OCI-LY3 (cell line): ENCODE data around the gene SNX14.
"Not testable (repeated sequence)": the region's sequence is repeated elsewhere in the genome, so short reads cannot be mapped to it uniquely, and the experiment has no call there.

ENCODE experiments used
- H2AFZ ChIP-seq: fragments of 200-600, 300-600 bp; shearing (Covaris generic); 2 replicates; pipeline ENCODE4 v1.6.0; 2014; ENCODE audit warnings: antibody characterized with exemption, low read depth, low read length
- H3K27ac ChIP-seq: fragments of 200-600, 300-600 bp; sonication (generic); 2 replicates; pipeline ENCODE4 v1.5.1; 2014; ENCODE audit warnings: mild to moderate bottlenecking, low read length, moderate library complexity, mixed read lengths
- H3K27me3 ChIP-seq: fragments of 200-600, 300-600 bp; sonication (generic); 2 replicates; pipeline ENCODE4 v1.6.1; 2014; ENCODE audit warnings: low read depth, low read length, mixed read lengths
- H3K36me3 ChIP-seq: fragments of 200-600, 300-600 bp; sonication (generic); replicated peaks from 2 replicates; pipeline ENCODE3; 2014; ENCODE audit warnings: low read depth, low read length, mixed read lengths
- H3K4me1 ChIP-seq: fragments of 300-600, 200-600 bp; sonication (generic); 2 replicates; pipeline ENCODE4 v1.6.1; 2014; ENCODE audit warnings: low read length, mixed read lengths
- H3K4me2 ChIP-seq: fragments of 200-600, 300-600 bp; sonication (generic); 2 replicates; pipeline ENCODE4 v1.6.1; 2014; ENCODE audit warnings: low read length, mixed read lengths
- H3K4me3 ChIP-seq: fragments of 300-600, 200-600 bp; sonication (generic); 2 replicates; pipeline ENCODE4 v1.5.1; 2014; ENCODE audit warnings: antibody characterized with exemption, mild to moderate bottlenecking, low read length, moderate library complexity
- H3K79me2 ChIP-seq: fragments of 300-600, 200-600 bp; shearing (Covaris generic); 2 replicates; pipeline ENCODE4 v1.6.1; 2014; ENCODE audit warnings: mild to moderate bottlenecking, low read length, mixed read lengths
- H3K9ac ChIP-seq: fragments of 300-600, 200-600 bp; shearing (Covaris generic); 2 replicates; pipeline ENCODE4 v1.6.0; 2014; ENCODE audit warnings: mild to moderate bottlenecking, low read length, moderate library complexity
- H3K9me3 ChIP-seq: fragments of 200-600, 300-600 bp; shearing (Covaris generic); 2 replicates; pipeline ENCODE4 v1.6.1; 2014; ENCODE audit warnings: low read length, mixed read lengths; ENCODE audit not compliant: insufficient read depth
- H4K20me1 ChIP-seq: fragments of 200-600, 300-600 bp; sonication (generic); 2 replicates; pipeline ENCODE4 v1.6.1; 2016; ENCODE audit warnings: low read length, mixed read lengths; ENCODE audit not compliant: insufficient read depth
- CTCF ChIP-seq: fragments of 200-600, 300-600 bp; sonication (generic); IDR thresholded peaks from 2 replicates; pipeline ENCODE4 v1.5.1; 2014; ENCODE audit warnings: antibody characterized with exemption, low read length, low read depth
- EZH2phosphoT487 ChIP-seq: fragments of 200-600 bp; shearing (Covaris generic); IDR thresholded peaks from 2 replicates; pipeline ENCODE4 v1.6.1; 2018; ENCODE audit warnings: antibody characterized with exemption, mixed run types, low read depth

Gene SNX14

GRCh38 chr6:85574932-85575598 lies 18.6 kb downstream of the SNX14 start:
- H3K9ac ChIP-seq: no peak overlapping the region
- H3K9me3 ChIP-seq: no peaks in the 10 kb centered on the region
- no peak for TF ChIP-seq CTCF
- no peak for TF ChIP-seq EZH2phosphoT487
- H3K27ac ChIP-seq: no peak overlapping the region
- no peak overlapping the region for H3K4me3 ChIP-seq
- H3K4me2 ChIP-seq: no peak overlapping the region
- H3K36me3 ChIP-seq: no peaks in the 10 kb centered on the region
- H3K79me2 ChIP-seq: no peaks in the 10 kb centered on the region
- H3K4me1 ChIP-seq: no peaks in the 10 kb centered on the region
- H3K27me3 ChIP-seq: no peaks in the 10 kb centered on the region
- H4K20me1 ChIP-seq: peaks cover 7% of the 10 kb centered on the region; the same call in 1 of the 2 replicates
- H2AFZ ChIP-seq: no peak overlapping the region

- H3K79me2 ChIP-seq: no peaks in the 10 kb centered on the region
- no peaks in the 10 kb centered on the region for H3K27me3 ChIP-seq
- H3K4me2 ChIP-seq: no peak overlapping the region
- H4K20me1 ChIP-seq: no peaks in the 10 kb centered on the region
- TF ChIP-seq EZH2phosphoT487: no peak
- no peak for TF ChIP-seq CTCF
- peaks cover 4% of the 10 kb centered on the region for H3K4me1 ChIP-seq
- no peak overlapping the region for H2AFZ ChIP-seq
- H3K27ac ChIP-seq: no peak overlapping the region
- no peaks in the 10 kb centered on the region for H3K36me3 ChIP-seq
- no peaks in the 10 kb centered on the region for H3K9me3 ChIP-seq
- H3K4me3 ChIP-seq: no peak overlapping the region
- no peak overlapping the region for H3K9ac ChIP-seq
These were observed 24.3 kb downstream of the SNX14 start for GRCh38 chr6:85569323-85569722.

GRCh38 chr6:85568411-85568810 lies 25.2 kb downstream of the SNX14 start:
- H3K27ac ChIP-seq: no peak overlapping the region
- no peaks in the 10 kb centered on the region for H3K27me3 ChIP-seq
- TF ChIP-seq EZH2phosphoT487 (no peak), CTCF (no peak)
- H3K4me1 ChIP-seq: peaks cover 4% of the 10 kb centered on the region
- no peaks in the 10 kb centered on the region for H4K20me1 ChIP-seq
- no peak overlapping the region for H2AFZ ChIP-seq
- H3K4me2 ChIP-seq: no peak overlapping the region
- no peaks in the 10 kb centered on the region for H3K9me3 ChIP-seq
- H3K36me3 ChIP-seq: no peaks in the 10 kb centered on the region
- no peaks in the 10 kb centered on the region for H3K79me2 ChIP-seq
- no peak overlapping the region for H3K9ac ChIP-seq
- no peak overlapping the region for H3K4me3 ChIP-seq

- H3K9ac ChIP-seq: no peak overlapping the region
- H3K36me3 ChIP-seq: no peaks in the 10 kb centered on the region
- no peaks in the 10 kb centered on the region for H3K27me3 ChIP-seq
- H3K79me2 ChIP-seq: no peaks in the 10 kb centered on the region
- no peak overlapping the region for H3K27ac ChIP-seq
- peaks cover 4% of the 10 kb centered on the region for H3K4me1 ChIP-seq
- H4K20me1 ChIP-seq: no peaks in the 10 kb centered on the region
- no peak overlapping the region for H2AFZ ChIP-seq
- no peak overlapping the region for H3K4me3 ChIP-seq
- H3K9me3 ChIP-seq: no peaks in the 10 kb centered on the region
- TF ChIP-seq CTCF (no peak), EZH2phosphoT487 (no peak)
- no peak overlapping the region for H3K4me2 ChIP-seq
These were observed 27.9 kb downstream of the SNX14 start for GRCh38 chr6:85565736-85566135.

- not testable (repeated sequence) for H3K27ac ChIP-seq, H3K36me3 ChIP-seq, H3K4me1 ChIP-seq, H3K9me3 ChIP-seq, H3K27me3 ChIP-seq, H3K9ac ChIP-seq, H3K79me2 ChIP-seq, H4K20me1 ChIP-seq, H3K4me3 ChIP-seq, H2AFZ ChIP-seq, H3K4me2 ChIP-seq
These were observed 29.4 kb downstream of the SNX14 start for GRCh38 chr6:85564223-85564622.
